Endometrium (tissue), 2 donors: ENCODE measurements around the gene INPP4B.

ENCODE experiments used
- FAIRE-seq: peaks from 2 replicates; lab custom pipeline; 2012; peaks lifted over from hg19 to GRCh38; lab: Jason Lieb, UNC
- donor health status: control.
- donor health status: control.

The INPP4B gene

DNA sequence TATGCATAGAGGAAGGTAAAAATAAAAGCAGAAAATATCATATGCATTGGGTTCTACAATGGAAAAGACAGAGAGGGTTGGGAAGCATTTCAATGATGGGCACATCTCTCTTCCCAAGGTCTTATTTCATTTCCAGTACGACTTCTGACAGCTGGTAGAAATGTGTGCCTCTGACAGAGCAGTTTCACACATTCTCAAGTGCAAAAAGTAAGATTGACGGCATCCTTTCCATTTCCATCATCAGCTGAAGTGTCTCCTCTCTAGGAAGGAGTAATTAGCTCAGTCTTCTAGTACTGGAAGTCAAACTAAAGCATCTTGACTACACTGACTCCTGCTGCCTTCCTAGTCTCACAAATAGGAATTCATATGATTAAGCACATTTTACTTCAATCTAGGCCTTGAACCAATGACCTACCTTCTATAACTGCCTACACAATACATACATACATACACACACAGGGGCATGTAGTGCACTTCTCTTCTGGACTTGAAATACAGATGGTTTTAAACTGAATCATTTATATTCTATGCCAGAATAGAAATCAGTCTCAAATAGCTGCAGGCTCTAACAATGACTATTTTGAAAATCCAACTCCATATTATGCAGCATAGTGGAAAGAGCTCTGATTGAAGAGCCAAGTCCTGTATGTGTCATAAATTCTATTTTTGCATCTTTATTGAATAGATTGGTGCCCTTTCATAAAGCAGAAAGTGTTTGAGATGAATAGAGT is 473.4 kb downstream of the INPP4B start:
- FAIRE-seq, result no peak

DNA sequence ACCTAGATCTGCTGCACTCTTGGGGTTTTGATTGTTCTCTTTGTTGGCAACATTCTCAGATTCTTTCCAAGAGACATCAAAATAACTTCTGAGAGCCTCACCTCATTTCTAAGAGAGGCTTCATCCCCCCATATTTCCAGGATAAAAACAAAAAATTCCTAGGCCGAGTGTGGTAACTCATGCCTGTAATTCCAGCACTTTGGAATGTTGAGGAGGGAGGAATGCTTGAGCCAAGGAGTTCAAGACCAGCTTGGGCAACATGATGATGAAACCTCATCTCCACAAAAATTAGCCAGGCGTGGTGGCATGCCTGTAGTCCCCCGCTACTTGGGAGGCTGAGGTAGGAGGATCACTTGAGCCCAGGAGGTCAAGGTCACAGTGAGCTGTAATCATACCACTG is 477.0 kb downstream of the INPP4B start:
- no peak for FAIRE-seq

DNA sequence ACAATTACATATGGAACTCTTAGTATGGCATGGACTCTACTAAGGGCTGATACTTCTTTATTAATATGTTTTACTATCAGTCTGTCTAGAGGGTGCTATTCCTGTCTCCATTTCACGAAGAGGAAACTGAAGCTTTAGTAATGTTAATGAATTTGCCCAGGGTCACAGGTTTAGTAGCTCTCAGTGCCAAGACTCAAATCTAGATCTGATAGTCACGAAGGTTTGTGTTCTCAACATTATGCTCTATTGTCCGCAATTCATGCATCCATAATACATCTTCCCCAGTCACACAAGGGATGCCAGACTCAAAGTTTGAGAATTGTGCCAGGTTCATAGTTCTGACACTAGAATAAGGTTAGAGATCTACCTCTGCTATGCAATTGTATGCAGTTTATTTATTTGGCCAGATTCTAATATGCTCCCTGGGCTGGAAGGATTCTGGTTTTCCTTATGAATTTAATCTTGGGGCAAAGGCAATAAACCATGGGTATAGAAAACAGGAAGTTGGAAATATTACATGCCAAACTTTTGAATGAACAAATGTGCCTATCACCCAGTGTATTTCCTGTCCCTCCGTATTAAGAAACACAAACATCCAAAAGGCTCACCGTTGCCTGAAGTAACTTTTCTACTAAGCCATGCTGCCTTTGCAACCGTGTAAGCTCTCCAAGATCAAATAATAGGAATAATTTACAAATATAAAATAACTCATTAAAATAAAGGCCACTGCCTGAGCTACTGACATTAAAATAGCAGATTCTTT is 478.5 kb downstream of the INPP4B start:
- FAIRE-seq, result no peak

DNA sequence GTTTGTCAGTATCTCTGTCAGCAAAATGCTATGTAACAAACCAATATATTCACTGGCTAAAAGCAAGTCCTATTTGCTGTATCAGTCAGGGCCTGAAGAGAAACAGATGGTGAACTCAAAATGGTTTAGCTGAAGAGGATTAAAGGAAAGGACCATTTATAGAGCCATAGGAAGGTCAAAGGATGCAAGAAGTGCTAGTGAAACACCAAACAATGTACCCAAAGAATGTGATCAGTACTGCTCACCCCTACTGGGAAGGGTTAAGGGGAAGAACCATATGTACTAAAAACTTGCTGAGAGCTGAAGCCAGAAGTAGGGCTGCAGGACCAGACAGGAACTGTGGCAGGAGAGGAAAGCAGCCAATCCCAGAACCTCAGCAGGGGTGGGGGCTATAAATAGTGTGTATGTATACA is 479.3 kb downstream of the INPP4B start:
- FAIRE-seq, result no peak

DNA sequence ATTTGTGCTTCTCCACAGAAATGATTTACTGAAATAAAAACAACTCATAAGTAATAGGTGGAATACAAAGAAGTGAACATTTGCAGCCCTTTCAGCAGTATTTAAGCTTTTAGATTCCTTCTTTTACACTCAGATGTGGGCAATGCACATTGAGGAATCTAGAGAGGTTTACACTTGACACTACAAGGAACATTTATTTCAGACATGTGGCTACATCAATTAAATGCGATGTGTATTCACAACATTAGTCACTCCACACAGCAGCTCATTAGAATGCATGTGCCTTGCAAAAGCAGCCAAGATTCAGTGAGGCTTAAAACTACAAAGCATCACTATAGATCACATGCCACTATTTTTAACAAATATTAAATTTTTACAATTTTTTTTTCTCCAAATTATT is 480.7 kb downstream of the INPP4B start:
- no peak for FAIRE-seq

DNA sequence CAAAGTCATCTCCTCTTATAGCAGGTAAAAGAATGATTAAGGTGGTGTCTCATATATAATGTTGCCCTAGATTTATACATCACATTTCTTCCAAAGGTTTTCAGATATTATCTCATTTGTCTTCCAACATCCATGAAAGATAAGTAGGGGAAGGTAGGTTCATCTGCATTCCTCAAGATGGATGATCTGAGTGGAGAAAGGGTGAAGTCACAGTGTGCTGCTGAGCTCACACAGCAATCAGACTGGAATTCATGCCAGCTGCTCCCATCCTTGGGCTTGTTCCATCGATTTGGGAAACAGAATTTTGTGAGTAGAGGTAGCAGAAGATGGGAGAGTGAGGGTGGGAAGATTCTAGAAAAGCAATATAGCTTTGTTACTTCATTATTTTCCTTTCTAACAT is 482.4 kb downstream of the INPP4B start:
- FAIRE-seq, result no peak

DNA sequence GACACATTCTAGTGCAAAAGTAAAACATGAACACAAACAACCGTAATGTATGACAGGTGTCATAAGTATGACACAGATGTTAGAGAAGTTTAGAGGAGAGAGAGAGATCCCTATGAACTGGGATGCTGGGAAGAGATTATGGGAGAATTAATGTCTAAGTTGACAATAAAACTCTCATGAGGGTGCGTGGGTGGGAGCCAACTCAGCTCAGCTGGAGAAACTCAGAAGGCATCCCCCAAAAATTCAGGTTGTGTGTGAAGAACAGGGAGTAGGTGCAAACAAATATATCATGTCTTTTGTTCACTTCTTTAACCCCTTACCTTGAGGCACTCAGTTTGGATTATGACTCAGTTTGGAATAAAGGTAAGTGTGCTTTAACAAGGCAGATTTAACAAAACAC is 484.1 kb downstream of the INPP4B start:
- FAIRE-seq, result no peak

DNA sequence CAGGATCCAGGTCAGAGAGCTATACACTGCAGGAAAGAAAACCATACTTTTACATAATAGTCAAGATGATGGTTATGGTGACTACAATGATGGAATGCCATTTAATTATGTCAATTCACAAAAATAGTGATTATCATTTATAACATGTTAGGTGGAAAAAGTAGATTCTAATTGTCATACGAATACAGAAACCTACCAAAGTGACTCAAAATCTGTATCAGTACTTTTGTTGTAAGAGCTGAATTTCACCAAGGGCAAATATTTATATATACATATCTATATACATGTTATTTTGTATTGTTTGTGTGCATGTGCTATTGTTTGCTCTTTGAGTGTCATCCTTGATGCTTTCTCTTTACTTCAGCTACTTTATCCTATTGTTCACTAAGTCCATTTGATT is 485.4 kb downstream of the INPP4B start:
- no peak for FAIRE-seq

DNA sequence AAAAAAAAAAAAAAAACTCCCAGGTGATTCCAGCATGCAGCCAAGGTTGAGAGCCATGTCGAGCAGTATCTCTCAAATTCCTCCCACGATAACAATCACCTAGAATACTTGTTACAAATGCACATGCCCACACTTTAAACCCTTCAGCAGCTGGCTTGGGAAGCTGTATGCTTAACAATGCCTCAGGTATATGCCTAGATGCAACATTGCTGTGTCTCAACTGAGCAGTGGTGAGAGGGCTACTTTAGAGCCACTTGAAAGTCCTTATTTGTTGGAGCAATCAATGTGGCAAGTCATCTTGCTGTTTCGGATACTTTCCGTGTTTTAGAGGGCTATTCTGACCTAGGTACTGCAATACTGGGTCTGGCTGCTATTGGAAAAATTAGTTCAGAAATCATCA is 487.4 kb downstream of the INPP4B start:
- no peak for FAIRE-seq

DNA sequence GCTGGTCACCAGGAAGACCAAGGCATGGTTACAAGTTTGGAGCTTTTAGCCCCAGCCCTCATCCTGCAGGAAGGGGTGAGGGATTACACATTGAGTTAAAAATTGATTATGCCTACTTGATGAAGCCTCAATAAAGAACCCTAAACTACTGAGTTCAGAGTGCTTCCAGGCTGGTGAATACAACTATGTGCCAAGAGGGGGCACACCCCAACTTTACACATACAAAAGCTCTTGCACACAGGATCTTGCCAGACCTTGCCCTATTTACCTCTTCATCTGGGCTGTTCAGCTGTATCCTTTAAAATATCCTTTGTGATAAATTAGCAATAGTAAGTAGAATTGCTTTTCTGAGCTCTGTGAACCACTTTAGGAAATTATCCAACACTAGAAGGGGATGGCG is 489.3 kb downstream of the INPP4B start:
- FAIRE-seq, result no peak

DNA sequence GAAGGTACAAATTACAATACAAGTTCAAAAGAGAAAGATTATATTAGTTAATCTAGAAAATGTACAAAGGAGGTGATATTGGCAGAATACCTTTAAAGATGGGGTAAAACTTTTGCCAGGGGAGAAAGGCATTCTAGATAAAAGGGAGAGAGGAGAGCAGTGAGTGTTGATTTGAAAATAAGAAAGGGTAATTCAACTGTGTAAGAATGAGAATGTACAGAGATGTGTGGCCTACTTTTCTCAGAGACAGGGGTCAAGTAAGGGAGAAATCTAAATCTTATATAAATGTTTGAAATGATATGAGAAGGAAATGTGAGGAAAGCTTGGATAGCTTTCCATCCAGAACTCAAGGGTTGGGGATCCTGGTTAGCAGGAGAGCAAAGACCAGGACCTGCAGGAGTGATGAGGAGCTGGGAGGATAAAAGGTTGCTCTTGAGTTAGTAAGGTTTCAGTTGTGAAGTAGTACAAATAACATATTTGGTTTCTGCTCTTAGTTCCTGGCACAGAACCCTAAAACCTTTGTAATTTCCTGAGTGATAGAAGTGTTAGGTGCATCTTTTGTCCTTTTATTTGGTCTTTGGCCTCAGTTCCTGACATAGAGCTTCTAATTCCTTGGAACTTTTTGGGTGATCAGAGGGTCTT is 489.9 kb downstream of the INPP4B start:
- no peak for FAIRE-seq

DNA sequence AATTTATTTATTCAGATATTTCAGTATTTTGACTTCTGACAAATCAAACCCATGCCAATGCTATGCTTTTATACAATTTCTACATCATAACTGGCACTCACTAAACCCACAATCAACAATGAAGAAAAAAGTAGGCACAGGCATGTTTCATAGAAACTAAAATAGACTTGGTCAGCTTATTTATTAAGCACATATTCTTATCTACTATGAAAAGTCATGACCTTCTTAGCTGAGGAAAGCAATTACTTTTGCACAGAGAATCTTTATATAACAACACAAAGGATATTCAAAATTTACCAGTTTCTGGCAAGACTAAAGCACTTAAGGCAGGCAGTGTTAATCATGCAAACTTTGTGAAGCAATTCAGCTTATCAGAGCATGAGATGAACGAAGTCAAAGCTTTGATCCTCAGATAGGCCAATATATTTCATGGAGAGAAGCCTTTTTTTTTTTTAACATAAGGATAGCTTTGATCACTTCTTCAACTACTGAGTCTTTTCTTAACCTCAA is 490.6 kb downstream of the INPP4B start:
- no peak for FAIRE-seq

DNA sequence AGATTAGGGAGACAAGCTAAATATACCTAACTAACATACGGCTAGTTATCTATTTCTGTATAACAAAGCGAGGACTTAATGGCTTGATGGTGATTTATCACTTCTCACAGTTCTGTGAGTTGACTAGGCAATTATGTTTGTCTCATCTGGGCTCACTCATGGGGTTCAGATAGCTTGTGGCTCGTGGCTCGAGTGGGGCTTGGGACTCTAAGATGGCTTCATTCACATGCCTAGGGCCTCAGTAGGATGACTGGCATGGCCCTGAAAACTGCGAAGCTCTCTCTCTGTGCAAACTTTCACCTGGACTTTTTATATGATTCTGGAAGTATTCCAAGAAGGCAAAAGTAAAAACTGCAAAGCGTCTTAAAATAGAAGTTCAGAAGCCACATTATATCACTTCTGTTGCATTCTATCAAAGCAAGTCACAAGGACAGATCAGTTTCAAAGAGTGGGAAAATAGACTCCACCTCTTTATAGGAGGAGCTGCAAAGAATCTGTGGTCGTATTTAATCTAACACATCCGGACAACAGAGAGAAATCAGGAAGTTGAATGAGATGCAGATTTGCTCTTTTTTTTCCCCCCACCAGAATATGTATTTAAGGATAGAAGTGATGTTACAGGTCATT is 491.2 kb downstream of the INPP4B start:
- no peak for FAIRE-seq

DNA sequence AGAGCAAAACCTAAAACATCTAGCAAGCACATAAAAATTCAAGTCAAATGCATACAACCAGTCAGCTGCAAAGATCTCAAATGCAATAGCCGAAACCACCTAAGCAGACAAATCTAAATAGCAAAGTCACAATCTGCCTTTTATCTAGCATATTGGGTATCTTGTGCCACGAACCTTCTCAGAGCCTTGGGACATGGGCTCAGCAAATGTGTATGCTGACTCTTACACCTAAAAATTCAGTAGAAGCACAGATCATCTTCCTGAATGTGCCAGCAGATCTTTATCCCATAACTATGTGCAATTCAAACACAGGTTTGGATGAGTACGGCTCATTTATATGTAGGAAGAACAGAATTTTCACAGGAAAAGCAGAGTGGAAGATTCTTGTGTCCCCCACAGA is 492.1 kb downstream of the INPP4B start:
- FAIRE-seq, result no peak

DNA sequence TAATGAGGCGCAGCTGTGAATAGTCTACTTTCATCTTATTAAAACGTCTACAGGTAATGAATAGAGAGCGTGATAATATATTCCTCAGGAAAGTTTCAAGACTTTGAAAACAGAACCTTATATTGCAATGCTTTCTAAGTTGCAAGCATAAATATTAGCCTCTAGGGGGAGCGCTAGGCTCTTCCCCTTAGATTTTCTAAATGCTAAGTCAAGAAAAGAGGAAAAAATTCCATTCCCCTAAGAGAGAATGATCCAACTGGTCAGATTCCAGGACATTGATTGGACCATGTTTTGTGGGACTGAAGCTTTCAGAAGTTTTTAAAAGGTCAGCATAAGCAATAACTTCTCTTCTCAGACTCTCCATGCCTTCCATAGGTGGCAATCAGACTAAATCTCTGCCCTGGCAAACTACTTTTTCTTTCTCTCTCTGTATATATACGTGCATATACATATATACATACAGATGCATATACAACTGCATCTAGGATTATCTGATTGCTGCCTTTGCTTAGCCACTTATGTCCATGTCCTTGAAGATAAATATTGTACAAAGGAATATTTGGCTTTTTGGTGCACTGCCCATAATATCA is 492.9 kb downstream of the INPP4B start:
- peak; percentile 95 for FAIRE-seq

DNA sequence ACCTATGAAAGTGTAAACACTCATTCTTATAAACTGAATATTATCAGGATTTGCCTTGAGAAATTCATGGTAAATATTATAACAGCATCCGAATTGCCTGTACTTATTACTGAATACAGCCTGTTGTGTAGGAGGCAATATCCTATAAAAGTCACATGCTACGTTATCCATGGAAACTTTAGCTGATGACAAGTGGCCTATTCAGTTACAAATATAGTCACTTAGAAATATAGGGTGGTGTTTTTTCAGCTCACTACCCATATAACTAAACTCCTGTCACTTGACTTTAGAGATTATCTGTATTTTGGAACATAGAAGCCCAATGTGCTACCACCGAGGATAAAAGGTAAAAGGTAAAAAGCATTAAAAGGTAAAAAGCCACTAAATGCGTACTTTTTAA is 493.4 kb downstream of the INPP4B start:
- FAIRE-seq, result no peak

DNA sequence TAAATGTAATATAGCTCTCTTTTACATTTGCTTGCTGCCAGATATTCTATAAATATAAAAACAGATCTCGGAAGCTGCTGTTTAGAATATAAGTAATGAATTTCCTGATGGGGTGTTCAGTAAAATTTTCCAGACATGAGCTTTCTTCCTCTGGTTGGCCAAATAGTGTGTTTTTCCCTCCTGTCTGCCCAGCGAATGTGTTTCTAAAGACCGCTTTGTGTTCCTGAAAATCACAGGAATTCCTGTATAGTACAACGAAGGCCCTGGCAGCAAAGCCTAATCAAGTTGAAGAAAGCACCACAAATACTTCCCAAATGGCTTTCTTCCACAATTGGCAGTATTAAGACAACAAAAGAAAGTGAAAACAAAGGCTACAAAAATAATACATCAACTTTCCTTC is 494.1 kb downstream of the INPP4B start:
- FAIRE-seq, result no peak

DNA sequence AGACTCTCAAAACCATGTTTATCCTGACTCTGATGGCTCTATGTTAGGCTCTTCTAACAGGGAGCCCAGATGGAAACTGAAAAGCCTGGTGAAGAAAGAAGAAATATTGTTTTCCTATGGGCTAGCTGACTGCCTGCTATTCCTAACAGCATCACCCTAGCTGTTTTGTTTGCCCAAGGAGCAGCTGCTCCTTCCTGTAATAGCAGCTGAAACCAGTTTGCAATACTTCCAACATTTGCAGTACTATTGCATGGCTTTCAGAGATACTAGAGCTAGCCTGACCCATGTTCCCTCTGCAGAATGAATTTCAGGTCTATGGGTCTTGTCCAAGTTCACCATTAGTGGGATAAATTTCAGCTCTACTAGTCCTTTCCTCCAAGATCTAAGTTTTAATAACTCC is 495.2 kb downstream of the INPP4B start:
- no peak for FAIRE-seq

DNA sequence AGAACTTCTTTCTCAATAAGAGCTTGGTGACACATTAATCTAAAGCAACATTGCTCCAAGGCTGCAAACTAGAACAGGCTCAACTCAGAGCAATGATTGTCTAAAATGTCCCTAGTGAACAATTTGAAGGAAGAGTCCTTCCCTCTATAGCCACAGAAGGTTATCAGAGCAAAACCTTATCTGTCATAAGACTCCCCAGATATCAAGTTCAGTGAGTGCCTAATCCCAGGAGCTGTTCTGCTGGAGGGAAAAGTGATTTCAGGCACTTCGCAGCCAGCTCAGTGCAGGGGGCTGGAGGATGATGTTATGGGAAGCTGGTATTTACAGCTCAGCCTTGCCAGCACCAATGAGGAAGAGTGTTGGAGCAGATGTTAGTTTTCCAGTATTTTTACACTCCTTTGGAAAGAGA is 497.5 kb downstream of the INPP4B start:
- no peak for FAIRE-seq

DNA sequence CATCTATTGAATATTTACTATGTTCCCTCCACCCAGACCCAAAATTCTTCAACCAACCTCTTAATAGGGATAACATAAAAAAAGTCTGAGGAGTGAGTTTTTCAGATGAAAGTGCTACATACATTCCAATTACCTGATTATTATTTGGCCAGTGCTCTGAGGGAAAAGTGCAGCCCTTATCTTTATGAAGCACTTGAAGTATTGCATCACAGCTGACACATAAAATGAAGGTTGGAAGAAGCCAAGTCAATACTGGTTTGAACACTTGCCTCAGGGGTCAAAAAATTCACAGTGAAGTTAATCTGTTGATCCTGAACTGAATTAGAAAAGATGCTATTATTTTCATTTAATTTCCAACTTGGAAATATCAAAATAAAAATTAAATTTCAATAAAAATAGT is 498.9 kb downstream of the INPP4B start:
- FAIRE-seq, result peak; percentile 76

DNA sequence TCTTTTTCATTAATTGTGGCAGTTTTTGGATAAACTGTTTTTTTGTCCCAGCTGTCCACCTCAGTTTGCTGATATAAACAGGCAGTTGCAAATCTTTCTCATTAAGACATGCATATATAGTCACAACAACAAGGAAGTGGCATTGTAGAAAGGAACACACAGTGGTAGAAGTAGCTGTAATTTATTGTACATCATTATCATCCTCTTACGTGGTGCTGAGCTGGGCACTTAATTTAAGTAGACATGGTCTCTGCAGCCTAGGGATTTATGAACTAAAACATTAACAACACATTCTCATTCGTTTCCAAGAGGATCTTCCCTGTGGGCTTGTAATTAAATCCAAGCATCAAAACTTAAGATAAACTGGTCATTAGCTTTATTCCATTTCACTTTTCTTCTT is 500.2 kb downstream of the INPP4B start:
- no peak for FAIRE-seq

DNA sequence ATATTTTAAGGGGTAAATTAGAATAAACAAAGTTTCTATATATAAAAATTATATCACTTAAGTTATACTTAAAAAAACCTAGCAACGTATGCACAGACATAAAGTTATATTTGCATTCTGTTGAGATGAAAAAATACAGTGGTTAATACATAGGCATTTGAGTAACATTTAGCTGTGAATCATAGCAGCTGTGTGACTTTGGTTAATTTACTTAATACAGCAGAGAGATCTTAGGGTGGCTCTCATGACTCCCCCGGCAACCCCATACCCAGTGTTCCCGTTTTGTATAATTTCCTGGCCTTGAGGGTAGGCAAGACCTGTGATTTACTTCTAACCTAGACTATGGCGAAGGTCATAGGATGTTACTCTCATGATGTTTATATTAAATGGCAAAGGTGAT is 504.8 kb downstream of the INPP4B start:
- FAIRE-seq, result no peak
